Bone marrow (tissue), 2 donors: ENCODE results near the gene CAB39.
"Not testable (repeated sequence)": the region's sequence is repeated elsewhere in the genome, so short reads cannot be mapped to it uniquely, and the experiment has no call there.

Source experiments
- DNase-seq, 2 donors: peaks; one replicate each; lab custom pipeline; 2025; lab: John Stamatoyannopoulos, UW

Gene CAB39

GRCh38 chr2:230715201-230715600 lies 2.6 kb downstream of the CAB39 start:
- no peak for DNase-seq

DNA sequence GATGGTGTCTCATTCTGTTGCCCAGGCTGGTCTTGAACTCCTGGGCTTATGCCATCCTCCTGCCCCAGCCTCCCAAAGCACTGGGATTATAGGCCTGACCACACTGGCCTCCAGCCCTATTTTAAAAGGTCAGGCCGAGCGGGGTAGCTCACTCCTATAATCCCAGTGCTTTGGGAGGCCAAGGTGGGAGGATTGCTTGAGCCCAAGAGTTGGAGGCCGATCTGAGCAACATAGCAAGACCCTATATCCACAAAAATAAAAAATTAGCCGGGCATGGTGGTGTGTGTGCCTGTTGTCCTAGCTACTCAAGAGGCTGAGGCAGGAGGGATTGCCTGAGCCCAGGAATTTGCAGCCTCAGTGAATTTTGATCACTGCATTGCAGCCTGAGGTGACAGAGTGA lies 3.9 kb downstream of the CAB39 start:
- DNase-seq: no peak

DNA sequence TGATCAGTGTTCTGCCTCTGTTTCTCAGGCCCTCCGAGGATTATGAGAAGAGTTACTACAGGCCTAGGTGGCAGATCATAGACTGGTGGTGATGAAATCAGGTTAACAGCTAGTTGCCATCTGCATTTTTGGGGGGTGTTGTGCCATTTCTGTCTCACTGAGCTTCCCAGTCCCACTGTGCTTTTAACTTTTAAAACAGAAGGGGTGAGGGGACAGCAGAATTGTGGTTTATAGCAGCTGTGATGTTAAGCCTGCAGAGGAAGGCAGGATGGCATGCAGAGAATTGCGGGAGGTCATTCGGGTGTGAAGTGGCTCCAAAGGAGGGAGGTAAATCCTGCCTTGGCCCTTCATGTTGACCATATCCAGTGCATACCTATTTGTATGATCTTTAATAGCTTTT lies 5.0 kb downstream of the CAB39 start:
- DNase-seq: no peak

- DNase-seq: no peak
Observed at GRCh38 chr2:230719340-230719739, 6.7 kb downstream of the CAB39 start.

DNA sequence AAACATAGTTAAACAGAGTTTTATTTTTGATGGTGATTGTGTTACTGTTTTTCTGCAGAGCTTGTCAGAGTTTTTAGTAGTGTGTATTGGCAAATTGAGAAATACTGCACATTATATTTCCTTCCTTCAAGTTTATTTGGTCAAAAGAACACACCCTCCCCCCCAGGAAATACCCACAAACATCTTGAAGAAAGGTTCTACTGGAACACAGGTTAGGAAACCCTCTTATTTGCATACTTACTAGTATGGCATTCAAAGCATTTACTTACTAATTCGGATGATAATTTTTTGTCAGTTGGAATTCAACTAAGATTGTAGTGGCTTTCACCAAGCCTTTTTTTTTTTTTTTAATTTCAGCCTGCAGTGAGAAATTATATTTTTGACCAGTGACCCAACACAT lies 9.1 kb downstream of the CAB39 start:
- DNase-seq: no peak

- no peak for DNase-seq
Observed at GRCh38 chr2:230722207-230722885, 9.7 kb downstream of the CAB39 start.

DNA sequence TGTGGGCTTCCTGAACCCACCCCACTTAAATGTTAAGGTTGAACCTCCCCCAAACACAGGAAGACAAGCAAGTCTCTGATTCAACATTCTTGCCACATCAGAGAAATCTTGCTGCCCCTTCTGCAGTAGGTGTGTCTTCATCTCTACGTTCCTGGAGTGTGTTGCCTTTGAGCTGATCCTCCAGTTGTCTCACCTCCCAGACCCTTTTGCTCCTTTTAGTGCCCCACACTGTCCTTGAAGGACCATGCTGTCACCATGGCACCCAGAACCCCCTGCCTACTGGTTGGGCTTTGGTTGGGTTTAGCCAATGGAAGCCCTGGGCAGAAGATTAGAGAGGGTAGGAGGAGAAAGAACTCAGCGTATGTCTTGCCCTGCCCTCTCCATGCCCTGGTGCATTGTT lies 10.7 kb downstream of the CAB39 start:
- DNase-seq: peak in 1 of 2 donors; percentile 33

GRCh38 chr2:230724957-230725356 lies 12.3 kb downstream of the CAB39 start:
- not testable (repeated sequence) for DNase-seq

DNA sequence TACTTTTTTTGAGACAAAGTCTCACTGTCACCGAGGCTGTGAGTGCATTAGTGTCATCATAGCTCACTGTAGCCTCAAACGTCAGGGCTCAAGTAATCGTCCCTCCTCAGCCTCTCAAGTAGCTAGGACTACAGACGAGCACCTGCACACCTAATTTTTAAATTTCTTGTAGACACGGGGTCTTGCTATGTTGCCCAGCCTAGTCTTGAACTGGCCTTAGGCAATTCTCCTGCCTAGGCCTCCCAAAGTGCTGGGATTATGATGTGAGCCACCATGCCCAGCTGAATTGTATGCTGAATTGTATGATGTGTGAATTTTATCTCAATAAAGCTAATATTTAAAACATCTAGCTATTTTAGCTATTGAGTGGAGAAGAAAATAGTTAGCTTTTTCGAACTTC lies 18.9 kb downstream of the CAB39 start:
- DNase-seq: no peak

- no peak for DNase-seq
Observed at GRCh38 chr2:230732914-230733401, 20.3 kb downstream of the CAB39 start.

GRCh38 chr2:230734247-230735175 lies 21.9 kb downstream of the CAB39 start:
- no peak for DNase-seq

- DNase-seq: no peak
Observed at GRCh38 chr2:230735884-230736283, 23.2 kb downstream of the CAB39 start.

GRCh38 chr2:230737300-230737699 lies 24.7 kb downstream of the CAB39 start:
- DNase-seq: no peak

DNA sequence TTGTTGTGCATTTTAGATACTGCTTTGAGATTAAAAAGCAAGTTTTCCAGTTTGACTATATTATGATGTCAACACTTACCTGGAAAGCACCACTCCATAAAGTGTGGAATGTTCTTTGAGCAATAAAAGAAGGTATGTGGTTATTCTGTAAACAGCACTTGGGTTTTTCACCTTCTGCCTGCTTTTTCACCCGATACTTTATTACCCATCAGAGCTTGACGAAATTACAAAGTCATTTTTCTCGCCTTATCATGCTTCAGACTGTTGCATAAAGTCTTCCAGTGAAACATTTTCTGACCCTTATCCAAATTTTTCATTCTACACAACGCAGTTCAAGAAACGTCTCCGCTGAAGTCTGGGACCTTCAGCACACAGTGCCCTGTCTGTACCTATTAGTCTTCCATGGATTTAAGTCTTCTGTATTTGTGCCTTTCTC lies 25.2 kb downstream of the CAB39 start:
- DNase-seq: no peak

DNA sequence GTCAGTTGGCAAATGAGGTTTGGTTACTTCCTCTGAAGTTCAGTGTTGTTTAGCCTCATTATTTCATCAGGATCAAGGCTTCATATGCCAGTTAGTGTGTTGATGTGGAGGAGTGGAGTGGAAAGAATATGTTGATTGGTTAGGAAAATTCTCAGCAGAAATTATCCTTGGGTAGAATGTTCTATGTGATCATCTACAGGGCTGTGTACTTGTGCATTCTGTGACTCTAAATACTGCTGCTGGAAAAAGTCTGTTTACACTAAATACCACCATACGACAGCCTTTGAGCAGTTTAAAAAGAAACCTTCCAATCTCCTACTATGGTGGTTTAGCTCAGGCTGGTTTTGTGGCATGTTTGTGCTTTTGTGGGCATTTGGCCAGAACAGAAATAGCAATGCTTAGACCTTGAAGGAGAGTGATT lies 25.8 kb downstream of the CAB39 start:
- DNase-seq: no peak

GRCh38 chr2:230738924-230739323 lies 26.3 kb downstream of the CAB39 start:
- DNase-seq: no peak

- no peak for DNase-seq
Observed at GRCh38 chr2:230739961-230740360, 27.3 kb downstream of the CAB39 start.

DNA sequence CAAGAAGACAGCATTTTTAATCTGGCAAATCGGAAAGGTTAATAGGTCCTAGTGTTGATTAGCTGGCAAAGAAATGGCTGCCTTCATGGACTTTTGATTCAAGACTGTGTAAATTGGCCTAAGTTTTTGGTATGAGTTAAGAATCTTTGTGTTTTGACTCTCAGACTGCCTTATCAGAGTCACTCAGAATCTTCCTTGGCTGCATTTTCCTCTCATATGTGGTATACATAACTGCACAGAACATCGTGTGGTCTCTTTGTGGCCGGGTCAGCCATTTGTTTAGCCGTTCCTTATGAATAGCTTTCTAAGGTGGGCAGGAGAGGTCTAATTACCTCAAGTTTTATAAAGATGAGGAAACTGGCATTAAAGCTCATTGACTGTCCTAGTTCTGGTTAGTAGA lies 30.1 kb downstream of the CAB39 start:
- no peak for DNase-seq

DNA sequence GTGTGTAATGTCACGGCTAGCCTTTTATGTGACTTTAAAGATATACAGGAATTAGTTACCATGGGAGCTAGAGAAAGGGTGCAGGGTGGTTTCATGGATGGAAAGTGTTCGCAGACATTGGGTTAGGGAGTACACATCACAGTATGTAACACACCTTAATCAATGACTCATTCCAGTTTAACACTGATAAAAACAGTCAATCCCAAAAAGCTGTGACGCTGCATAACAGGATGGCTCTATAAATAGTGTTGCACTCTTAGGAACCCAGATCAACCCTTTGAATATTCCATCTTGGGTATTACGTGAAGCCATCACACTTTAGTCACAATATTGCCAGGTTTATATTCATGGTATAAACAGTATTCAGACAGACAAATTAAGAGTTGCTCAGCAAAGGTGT lies 33.6 kb downstream of the CAB39 start:
- no peak for DNase-seq

DNA sequence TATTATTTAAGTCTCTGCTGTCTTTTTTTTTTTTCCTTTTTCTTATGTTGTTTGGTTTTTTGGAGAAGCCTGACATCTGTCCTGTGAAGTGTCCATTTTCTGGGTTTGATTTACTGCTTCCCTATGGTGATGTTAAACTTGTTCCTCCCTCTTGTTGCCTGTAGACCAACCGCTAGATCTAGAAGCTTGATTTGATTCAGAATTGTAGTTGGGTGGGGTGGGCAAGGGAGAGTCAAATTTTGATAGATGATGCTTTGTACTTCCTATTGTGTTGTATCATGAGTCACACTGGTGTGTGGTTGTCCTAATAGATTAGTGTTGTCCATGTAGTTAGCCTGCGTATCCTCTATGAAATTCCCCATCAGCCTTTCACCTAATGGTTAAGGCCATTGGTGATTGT lies 35.4 kb downstream of the CAB39 start:
- no peak for DNase-seq

GRCh38 chr2:230749111-230749510 lies 36.5 kb downstream of the CAB39 start:
- DNase-seq: no peak

- DNase-seq: no peak
Observed at GRCh38 chr2:230751062-230751461, 38.4 kb downstream of the CAB39 start.

GRCh38 chr2:230754200-230754599 lies 41.6 kb downstream of the CAB39 start:
- DNase-seq: no peak
